GM21367 (cell line): ENCODE measurements around the gene MRPS26.
"Not testable (repeated sequence)": the region's sequence is repeated elsewhere in the genome, so short reads cannot be mapped to it uniquely, and the experiment has no call there.

Experiments used
- ATAC-seq: cut with Tn5 transposase; IDR thresholded peaks from one replicate; pipeline ENCODE4 v1.9.1; 2021; ENCODE audit not compliant: unreplicated experiment

MRPS26 gene

DNA sequence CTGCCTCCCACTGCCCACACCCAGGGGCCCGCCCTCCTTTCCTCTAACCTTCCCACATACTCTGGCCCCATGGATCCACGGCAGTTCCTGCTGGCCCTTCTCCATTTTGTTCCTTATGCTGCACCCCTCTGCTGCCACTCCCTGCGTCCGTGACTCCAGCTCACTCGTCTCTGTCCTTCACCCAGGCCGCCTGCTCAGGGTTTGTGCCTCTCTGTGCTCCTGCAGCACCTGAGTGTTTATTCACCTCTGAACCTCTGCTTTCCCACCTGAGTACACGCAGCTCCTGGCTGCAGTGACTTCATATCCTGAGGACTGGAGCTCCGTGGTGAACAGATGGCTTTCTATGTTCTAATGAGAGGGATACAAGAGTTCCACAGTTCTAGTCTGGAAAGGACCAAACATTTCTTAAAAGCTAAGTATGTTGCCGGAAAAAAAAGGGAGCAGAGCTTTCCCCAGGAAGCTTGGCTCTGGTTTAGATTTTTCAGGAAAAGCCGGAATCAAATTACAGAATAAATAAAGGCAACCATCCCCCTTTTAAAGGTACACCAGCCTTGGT is 3.9 kb upstream of the MRPS26 start:
- no peak for ATAC-seq

GRCh38 chr20:3042625-3043024 is 3.2 kb upstream of the MRPS26 start:
- no peak for ATAC-seq

GRCh38 chr20:3043322-3043721 is 2.5 kb upstream of the MRPS26 start, which contains the start of gene GNRH2:
Gene GNRH2, plus strand, starts transcription at chr20:3043622. Its CDS starts 793 bp downstream, at chr20:3044415.
- no peak for ATAC-seq

GRCh38 chr20:3044336-3044965 is 1.4 kb upstream of the MRPS26 start:
- no peak for ATAC-seq

- peak; percentile 35 for ATAC-seq
These were observed 623 bp upstream of the MRPS26 start for GRCh38 chr20:3045042-3045815.

DNA sequence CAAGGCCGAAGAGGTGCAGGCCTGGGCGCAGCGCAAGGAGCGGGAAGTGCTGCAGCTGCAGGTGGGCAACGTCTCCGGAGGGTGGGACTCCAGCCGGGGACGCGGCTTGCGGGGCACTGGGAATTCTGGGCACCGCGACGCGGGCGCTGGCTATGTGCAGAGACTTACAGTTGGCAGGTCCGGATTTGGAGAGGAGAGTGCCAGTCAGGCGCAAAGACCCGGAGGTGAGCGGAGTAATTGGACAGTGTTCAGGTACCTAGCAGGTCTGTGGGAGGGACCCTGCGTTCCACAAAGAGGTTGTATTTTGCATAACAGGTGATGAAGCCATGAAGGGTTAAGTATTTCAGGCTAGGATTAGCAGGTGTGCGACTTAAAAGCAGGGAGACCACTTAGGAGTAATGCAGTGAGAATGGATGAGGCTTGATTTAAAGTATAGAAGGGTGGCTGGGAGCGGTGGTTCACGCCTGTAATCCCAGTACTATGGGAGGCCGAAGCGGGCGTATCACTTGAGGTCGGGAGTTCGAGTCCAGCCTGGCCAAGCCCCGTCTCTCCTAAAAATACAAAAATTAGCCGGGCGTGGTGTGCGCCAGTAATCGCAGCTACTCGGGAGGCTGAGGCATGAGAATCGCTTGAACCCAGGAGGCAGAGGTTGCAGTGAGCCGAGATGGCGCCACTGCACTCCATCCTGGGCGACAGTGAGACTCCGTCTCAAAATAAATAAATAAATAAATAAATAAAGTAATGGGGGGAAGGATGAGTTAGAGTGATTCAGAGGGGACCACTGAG is 1.0 kb downstream of the MRPS26 start:
- ATAC-seq: no peak

GRCh38 chr20:3047486-3048419 is 1.9 kb downstream of the MRPS26 start:
- no peak for ATAC-seq

GRCh38 chr20:3051385-3052019 is 5.7 kb downstream of the MRPS26 start:
- no peak for ATAC-seq

DNA sequence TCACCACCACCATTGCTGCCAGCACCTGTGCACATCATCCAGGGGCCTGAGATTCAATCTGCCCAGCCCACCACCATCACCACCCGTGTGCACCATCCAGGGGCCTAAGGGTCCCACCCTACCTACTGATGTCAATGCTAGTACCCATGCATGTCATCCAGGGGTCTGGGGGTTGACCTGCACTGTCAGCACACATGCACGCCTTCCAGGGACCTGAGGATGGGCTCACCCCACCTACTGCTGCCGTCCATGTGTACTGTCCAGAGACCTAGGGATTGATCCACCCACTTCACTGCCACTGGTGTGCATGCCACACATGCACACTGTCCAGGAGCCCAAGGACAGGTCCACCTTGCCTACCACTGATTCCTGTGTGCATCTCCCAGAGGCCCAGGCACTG is 13.6 kb downstream of the MRPS26 start:
- no peak for ATAC-seq

DNA sequence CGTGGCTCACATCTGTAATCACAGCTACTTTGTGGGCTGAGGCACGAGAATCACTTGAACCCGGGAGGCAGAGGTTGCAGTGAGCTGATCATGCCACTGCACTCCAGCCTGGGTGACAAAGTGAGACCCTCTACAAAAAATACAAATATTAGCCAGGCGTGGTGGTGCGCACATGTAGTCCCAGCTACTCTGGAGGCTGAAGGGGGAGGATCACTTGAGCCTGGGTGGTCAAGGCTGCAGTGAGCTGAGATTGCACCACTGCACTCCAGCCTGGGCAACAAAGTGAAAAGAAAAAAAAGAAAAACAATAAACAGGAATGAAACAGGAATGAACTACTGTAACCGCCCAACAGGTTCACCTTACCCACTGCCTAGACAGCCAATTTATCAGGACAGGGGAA is 18.3 kb downstream of the MRPS26 start:
- not testable (repeated sequence) for ATAC-seq

DNA sequence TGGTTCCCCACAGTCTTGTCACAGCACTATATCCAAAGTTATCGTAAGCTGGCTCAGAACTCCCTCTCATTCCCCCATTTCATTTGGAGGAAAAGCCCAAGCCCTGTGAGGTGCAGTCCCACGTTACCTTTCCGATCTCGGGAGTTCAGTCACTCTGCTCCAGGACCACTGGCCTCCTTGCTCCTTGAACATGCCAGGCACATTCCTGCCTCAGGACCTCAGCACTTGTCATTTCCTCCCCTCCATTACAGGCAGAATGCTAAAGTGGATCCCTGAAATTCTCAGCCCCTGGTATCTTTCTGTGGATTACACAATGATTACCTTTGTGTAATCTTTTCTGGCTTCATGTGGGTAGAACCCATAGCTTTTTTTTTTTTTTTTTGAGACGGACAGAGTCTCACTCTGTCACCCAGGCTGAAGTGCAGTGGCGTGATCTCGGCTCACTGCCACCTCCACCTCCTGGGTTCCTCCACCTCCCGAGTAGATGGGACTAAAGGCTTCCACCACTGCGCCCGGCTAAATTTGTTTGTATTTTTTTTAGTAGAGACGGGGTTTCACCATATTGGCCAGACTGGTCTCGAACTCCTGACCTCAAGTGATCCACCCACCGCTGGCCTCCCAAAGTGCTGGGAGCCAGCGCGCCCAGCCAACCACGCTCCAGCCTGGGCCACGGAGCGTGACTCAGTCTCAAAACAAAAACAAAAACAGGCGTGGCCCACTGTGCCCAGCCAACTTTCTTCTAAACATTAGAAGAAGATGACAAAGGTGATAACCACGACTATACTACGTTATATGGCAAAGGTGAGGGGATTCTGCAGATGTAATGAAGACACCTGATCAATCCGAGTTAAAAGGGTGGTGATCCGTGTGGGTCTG is 21.5 kb downstream of the MRPS26 start:
- ATAC-seq: no peak

- ATAC-seq: no peak
These were observed 22.2 kb downstream of the MRPS26 start for GRCh38 chr20:3068075-3068474.

GRCh38 chr20:3068986-3069900 is 23.4 kb downstream of the MRPS26 start:
- ATAC-seq: no peak

DNA sequence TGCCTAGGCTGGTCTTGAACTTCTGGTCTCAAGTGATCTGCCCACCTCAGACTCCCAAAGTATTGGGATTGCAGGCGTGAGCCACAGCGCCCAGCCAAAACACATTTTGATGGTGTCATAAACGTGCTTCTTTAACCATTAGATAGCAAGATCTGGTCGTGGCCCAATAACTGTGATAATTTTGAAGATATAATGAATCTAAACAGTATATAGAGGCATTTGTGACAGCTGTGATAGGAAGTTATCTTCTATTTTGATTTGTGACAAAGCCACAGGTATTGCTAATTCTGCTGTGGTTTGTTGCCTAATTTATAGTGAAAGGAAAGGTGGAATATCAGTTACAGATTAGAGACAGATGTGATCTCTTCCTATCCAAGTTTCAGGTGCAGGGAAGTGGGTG is 24.9 kb downstream of the MRPS26 start:
- ATAC-seq: no peak

DNA sequence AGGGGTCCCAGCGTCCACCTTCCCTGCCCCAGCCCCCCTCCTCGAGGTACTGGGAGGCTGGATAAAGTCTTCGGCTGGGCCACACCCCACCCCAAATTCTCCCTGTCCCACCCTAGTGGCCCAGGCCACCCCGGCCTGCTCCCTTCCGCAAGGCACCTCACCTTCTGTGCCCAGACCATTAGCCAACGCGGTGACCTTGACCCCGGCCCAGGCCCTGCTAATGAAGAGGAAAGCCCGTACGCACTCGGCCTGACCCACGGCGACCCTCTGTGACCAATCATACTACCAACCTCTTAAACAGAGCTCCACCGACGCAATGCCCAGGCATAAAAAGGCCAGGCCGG is 25.4 kb downstream of the MRPS26 start:
- no peak for ATAC-seq

DNA sequence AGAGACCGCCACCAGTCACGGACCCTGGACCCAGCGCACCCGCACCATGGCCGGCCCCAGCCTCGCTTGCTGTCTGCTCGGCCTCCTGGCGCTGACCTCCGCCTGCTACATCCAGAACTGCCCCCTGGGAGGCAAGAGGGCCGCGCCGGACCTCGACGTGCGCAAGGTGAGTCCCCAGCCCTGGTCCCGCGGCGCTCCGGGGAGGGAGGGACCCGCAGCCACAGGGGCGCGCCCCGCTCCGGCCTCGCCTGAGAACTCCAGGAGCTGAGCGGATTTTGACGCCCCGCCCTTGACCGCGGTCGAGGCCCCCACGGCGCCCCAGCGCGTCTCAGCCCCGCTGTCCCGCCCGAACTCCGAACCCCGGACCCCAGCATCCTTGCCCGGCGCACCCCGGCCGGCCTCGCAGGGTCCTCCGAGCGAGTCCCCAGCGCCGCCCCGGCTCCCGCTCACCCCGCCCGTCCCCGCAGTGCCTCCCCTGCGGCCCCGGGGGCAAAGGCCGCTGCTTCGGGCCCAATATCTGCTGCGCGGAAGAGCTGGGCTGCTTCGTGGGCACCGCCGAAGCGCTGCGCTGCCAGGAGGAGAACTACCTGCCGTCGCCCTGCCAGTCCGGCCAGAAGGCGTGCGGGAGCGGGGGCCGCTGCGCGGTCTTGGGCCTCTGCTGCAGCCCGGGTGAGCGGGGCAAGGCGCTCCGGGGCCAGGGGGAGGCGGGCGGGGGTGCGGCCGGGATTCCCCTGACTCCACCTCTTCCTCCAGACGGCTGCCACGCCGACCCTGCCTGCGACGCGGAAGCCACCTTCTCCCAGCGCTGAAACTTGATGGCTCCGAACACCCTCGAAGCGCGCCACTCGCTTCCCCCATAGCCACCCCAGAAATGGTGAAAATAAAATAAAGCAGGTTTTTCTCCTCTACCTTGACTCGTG is 26.0 kb downstream of the MRPS26 start, which contains the start of gene OXT:
Gene OXT, plus strand, starts transcription at position 11 of the 920 bp plus-strand sequence. Its CDS starts 36 bp downstream, at position 47.
- no peak for ATAC-seq
